ENCODE results near the gene XCR1. TPM values are rescaled to one million over a fixed set of nuclear protein-coding genes. Genes with fewer than 3 reads are reported as not detected.

XCR1 gene
- total RNA-seq, 2 experiments from 2014 or later: not detected

DNA sequence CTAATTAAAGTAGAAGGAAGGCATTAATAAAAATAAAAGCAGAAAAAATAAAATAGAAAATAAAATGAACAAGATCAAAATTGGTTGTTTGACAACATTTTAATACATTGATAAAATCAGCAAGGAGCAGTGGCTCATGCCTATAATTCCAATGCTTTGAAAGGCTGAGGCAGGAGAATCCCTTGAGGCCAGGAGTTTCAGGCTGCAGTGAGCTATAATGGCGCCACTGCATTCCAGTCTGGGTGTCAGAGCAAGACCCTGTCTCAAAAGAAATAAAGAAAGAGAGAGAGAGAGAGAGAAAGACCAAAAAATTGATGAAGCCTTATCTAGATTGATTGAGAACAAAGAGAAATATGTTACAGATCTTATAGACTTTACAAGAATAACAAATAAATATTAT, 2.1 kb downstream of the XCR1 start:
- Mint-ChIP-seq H3K27ac (no peak overlapping the region), H3K4me1 (ENCODE audit: low read depth) (peaks cover 7% of the 10 kb centered on the region), H3K4me3 (no peak overlapping the region), H3K27me3 (peaks cover 6% of the 10 kb centered on the region), H3K9me3 (peaks cover 8% of the 10 kb centered on the region), H3K36me3 (ENCODE audit: low read depth) (no peaks in the 10 kb centered on the region)
- POLR2A ChIA-PET: no interaction called here
- TF ChIP-seq, protein P1, sequence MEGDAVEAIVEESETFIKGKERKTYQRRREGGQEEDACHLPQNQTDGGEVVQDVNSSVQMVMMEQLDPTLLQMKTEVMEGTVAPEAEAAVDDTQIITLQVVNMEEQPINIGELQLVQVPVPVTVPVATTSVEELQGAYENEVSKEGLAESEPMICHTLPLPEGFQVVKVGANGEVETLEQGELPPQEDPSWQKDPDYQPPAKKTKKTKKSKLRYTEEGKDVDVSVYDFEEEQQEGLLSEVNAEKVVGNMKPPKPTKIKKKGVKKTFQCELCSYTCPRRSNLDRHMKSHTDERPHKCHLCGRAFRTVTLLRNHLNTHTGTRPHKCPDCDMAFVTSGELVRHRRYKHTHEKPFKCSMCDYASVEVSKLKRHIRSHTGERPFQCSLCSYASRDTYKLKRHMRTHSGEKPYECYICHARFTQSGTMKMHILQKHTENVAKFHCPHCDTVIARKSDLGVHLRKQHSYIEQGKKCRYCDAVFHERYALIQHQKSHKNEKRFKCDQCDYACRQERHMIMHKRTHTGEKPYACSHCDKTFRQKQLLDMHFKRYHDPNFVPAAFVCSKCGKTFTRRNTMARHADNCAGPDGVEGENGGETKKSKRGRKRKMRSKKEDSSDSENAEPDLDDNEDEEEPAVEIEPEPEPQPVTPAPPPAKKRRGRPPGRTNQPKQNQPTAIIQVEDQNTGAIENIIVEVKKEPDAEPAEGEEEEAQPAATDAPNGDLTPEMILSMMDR (IDR thresholded peaks at IDR 0.05): no peak
- intact Hi-C loops (cut with micrococcal nuclease): no loop called here
- DNase-seq: no peak
- CTCF ChIA-PET: no interaction called here
- ATAC-seq: no peak

DNA sequence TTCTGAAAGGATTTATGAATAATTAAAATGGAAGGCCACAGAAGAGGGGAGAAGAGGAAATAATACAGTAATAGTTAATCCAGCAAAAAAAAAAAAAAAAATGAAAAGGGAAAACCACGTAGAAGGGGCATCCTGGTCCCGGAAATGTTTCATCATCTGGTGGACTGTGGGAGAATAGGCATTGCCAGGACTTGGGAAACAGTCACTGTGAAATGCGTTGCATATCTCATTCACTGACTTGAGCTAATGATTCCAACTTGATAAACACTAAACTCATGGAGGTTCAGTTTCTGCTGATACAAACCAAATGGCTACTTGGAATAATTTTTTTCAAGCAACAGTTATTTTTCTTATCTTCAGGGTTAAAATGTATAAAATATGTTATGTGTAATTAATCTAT, 3.2 kb downstream of the XCR1 start:
- peaks cover 13% of the 10 kb centered on the region for H3K9me3 Mint-ChIP-seq
- H3K27me3 Mint-ChIP-seq: peaks cover 6% of the 10 kb centered on the region
- H3K4me3 Mint-ChIP-seq: no peak overlapping the region
- intact Hi-C loops (cut with micrococcal nuclease): no loop called here
- peaks cover 17% of the 10 kb centered on the region for H3K4me1 Mint-ChIP-seq (ENCODE audit: low read depth)
- H3K36me3 Mint-ChIP-seq (ENCODE audit: low read depth): no peaks in the 10 kb centered on the region
- ATAC-seq: no peak
- no peak for DNase-seq
- H3K27ac Mint-ChIP-seq: no peak overlapping the region
- ChIA-PET POLR2A (interaction anchor here (0.6 kb wide), 1 partner anchor 37 kb away, joined by 3 read pairs; no protein-coding TSS in a partner anchor), CTCF (no interaction called here)
- TF ChIP-seq, protein P1 (IDR thresholded peaks at IDR 0.05): no peak

DNA sequence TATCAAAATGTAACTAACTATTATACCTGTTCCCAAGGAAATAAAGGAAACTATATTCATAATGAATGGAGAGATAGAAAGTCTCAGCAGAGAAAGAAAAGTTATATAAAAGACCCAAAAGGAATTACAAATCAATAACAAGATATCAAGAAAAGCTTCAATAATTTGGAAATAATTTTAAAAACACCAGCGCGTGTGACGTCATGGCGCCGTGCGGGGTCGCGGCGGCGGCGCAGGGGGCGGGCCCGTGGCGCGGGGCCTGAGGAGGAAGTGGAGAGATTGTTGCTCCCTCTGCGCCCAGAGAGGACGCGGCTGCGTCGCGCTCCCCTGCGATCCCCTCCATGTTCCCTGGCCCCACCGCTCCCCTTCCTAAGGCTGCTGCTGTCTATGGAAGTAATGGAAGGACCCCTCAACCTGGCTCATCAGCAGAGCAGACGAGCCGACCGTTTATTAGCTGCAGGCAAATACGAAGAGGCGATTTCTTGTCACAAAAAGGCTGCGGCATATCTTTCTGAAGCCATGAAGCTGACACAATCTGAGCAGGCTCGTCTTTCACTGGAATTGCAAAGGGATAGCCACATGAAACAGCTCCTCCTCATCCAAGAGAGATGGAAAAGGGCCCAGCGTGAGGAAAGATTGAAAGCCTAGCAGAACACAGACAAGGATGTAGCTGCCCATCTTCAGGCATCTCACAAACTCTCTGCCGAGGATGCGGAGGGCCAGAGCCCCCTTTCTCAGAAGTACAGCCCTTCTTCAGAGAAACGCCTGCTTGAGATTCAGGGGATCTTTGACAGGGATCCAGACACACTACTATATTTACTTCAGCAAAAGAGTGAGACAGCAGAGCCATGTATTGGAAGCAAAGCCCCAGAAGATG, 4.1 kb downstream of the XCR1 start:
- POLR2A ChIA-PET: no interaction called here
- H3K27ac Mint-ChIP-seq: no peak overlapping the region
- H3K9me3 Mint-ChIP-seq: peaks cover 11% of the 10 kb centered on the region
- H3K36me3 Mint-ChIP-seq (ENCODE audit: low read depth): no peaks in the 10 kb centered on the region
- H3K4me1 Mint-ChIP-seq (ENCODE audit: low read depth): peaks cover 17% of the 10 kb centered on the region
- ATAC-seq (no peak), DNase-seq (no peak)
- CTCF ChIA-PET: interaction anchor here (0.6 kb wide), 1 partner anchor 17 kb away, joined by 3 read pairs; no protein-coding TSS in a partner anchor
- H3K4me3 Mint-ChIP-seq: no peak overlapping the region
- intact Hi-C loops (cut with micrococcal nuclease): no loop called here
- TF ChIP-seq, protein P1 (IDR thresholded peaks at IDR 0.05): no peak
- H3K27me3 Mint-ChIP-seq: peaks cover 6% of the 10 kb centered on the region

DNA sequence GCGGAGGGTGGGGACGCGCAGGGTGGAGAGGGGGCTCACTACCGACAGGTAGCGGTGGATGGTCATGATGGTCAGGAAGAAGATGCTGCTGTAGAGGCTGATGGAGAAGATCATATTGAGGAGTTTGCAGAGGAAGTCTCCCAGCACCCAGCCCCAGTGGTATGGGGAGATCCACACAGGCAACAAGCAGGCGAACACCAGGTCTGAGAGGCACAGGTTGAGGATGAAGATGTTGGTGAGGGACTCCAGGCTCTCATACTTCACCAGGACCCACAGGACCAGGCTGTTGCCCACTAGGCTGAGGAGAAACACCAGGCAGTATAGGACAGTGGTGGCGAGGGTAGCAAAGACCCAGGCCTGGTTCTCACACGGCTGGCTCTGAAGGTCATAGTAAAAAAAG, 5.8 kb downstream of the XCR1 start:
- ATAC-seq (no peak), DNase-seq (no peak)
- Mint-ChIP-seq H3K27me3 (peaks cover 6% of the 10 kb centered on the region), H3K27ac (no peak overlapping the region), H3K36me3 (ENCODE audit: low read depth) (no peaks in the 10 kb centered on the region), H3K9me3 (peaks cover 5% of the 10 kb centered on the region), H3K4me3 (no peak overlapping the region), H3K4me1 (ENCODE audit: low read depth) (peaks cover 24% of the 10 kb centered on the region)
- POLR2A ChIA-PET: interaction anchor here (0.7 kb wide), 1 partner anchor 10 kb away, joined by 3 read pairs; no protein-coding TSS in a partner anchor
- TF ChIP-seq, protein P1 (IDR thresholded peaks at IDR 0.05): no peak
- intact Hi-C loops (cut with micrococcal nuclease): no loop called here
- CTCF ChIA-PET: no interaction called here

All from activated CD8-positive, alpha-beta T cell treated with anti-CD3 and anti-CD28 coated beads for 36 hours (primary cell).